HG02763 (cell line): ENCODE measurements around the gene ZC3H12D.
"Not testable (repeated sequence)": the region's sequence is repeated elsewhere in the genome, so short reads cannot be mapped to it uniquely, and the experiment has no call there.

Experiments used
- ATAC-seq: cut with Tn5 transposase; IDR thresholded peaks from one replicate; pipeline ENCODE4 v1.9.1; 2021; ENCODE audit warnings: mild to moderate bottlenecking, moderate library complexity; ENCODE audit not compliant: unreplicated experiment

The ZC3H12D gene

DNA sequence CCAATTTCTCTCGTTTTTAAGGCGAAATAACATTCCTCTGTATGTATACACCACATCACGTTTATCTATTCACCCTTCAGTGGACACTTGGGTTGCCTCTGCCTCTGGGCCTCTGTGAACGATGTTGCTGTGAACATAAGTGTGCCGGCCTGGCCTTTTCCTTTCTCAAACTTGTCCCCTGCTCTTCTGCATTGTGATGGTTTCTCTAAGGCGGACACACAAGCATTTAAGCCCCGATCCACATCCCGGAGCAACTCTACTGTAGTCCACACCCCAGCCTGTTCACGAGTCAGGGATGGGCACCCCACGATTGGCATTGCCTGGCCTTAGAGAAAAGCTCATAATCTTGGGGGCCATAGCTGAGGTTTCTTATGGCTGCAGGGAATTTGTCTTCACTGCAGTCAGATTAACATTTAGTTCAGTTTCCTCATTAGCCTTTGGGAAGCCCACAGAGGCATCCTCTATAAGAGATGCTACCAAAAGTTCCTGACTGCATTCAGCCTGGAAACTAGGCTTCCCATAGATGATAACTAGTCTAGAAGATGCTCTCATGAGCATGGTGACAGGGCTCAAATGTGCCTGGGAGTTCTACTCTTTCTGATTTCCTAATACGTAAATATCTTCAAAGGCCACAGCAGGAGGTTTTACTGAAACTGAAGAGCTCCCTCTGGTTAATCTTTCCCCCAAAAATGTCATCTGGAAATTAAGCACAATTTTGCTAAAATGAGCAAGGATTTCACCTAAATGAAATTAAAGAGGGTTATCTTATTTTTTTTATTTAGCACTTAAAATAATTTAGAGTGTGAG is 762 bp downstream of the ZC3H12D start:
- no peak for ATAC-seq

DNA sequence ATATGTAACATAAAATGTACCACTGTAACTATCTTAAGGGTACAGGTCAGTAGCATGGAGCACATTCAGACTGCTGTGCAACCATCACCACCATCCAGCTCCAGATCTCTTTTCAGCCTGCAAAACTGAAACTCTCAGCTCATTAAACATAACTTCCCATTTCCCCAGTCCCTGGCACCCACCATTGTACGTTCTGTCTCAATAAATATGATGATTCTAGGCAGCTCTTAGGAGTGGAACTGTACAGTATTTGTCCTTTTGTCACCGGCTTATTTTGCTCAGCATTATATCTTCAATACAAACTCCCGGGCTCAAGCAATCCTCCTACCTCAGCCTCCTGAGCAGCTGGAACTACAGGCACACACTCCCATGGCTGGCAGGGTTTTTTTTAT is 1.5 kb downstream of the ZC3H12D start:
- no peak for ATAC-seq

DNA sequence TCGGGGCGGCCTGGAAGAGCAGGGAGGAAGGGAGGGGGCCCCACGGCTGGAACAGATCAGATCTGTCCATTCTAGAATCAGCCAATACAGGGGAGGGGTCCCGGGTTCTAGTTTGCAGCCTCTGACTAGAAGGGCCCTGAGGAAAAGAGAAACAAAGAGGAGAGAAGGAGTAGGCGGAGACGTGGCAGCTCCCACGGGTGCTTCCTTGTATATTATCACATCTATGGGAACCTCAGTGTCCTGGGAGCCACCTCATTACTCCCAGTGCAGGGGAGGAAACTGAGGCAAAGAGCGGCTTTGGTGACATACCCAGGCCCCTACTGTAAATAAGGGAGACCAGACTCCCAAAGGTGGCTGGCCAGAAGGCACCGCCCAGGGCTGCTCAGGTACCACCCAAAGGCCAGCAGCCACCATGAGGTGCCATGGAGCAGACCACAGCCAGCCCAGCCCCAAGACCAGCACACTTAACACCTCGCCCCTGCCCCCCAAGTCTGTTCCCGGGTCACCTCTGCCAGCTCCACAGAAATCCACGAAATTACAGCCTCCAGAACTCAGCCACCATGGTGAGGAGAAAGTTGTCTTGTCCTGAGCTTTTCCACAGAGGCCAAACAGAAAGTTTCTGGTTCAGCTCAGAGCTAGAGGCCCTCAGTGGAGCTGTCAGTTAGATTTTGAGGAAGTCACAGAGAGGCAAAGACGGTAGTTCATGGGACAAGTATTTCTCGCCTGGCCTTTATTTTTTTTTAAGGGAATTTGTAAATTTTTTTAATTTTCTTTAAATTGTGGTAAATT is 2.1 kb downstream of the ZC3H12D start:
- ATAC-seq = no peak

DNA sequence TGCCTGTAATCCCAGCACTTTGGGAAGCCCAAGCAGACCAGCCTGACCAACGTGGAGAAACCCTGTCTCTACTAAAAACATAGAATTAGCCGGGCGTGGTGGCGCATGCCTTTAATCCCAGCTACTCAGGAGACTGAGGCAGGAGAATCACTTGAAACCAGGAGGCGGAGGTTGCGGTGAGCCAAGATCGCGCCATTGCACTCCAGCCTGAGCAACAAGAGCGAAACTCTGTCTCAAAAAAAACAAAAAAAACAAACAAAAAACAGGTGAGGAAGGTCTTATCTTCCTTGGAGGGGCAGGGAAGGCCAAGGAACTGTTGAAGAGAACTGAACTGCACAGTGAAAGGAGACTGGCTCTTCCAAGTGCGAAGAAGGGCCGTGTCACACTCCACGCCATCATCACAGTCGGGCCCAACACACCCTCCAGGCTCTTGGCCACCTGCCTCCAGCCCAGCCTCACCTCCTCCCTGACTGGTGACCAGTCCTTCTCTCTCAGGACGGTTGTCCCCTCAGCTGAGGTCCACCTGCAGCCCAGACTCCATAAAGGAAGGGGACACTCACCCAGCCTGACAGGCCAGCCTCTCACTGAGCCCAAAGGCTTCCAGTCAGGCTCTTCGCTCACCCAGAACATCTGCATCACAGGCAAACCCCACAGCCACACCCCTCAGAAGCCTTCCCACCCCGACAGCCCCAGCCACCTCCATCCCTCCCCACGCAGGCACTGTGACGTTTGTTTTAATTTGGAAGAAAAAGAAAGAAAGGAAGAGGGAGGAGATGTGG is 4.1 kb downstream of the ZC3H12D start:
- ATAC-seq = no peak

DNA sequence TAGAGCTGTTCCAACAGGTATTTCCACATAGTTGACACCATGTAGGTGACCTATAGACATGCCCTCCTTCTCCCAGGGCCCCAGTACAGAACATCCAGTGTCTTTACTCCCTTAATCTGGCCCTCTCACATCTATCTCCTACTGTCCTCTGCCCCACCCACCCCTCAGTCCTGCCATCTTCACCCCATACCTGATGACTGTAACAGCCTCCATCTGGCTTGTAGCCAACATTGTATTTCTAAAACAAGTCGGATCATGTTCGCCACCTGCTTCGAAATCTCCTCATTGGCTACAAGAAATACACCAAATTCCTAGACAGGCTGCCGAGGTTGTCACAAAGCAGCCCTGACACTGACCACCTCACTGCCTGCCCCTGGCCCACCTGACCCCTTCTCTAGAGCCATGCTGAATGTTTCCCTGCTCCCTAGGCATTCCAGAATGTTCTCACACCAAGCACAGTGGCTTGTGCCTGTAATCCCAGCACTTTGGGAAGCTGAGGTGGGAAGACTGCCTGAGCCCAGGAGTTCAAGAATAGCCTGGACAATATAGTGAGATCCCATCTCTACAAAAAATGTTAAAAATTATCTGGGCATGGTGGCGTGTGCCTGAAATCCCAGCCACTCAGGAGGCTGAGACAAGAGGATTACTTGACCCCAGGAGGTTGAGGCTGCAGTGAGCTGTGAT is 6.0 kb downstream of the ZC3H12D start:
- no peak for ATAC-seq

DNA sequence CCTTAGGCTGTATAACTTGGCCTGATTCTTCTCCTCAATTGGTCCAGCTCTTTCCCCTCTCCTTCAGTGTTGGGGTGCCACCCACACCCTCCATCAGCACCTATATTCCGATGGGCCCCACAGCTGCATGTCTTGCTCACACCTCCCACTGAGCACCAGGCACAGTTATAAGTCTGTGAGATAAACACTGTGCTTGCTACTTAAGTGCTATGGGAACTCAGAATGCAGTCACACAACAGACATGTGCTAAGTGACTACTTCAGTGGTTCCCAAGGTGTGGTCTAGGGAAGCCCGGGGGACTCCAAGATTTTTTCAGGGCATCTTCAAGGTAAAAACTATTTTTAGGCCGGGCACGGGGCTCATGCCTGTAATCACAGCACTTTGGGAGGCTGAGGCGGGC is 7.3 kb downstream of the ZC3H12D start:
- no peak for ATAC-seq

DNA sequence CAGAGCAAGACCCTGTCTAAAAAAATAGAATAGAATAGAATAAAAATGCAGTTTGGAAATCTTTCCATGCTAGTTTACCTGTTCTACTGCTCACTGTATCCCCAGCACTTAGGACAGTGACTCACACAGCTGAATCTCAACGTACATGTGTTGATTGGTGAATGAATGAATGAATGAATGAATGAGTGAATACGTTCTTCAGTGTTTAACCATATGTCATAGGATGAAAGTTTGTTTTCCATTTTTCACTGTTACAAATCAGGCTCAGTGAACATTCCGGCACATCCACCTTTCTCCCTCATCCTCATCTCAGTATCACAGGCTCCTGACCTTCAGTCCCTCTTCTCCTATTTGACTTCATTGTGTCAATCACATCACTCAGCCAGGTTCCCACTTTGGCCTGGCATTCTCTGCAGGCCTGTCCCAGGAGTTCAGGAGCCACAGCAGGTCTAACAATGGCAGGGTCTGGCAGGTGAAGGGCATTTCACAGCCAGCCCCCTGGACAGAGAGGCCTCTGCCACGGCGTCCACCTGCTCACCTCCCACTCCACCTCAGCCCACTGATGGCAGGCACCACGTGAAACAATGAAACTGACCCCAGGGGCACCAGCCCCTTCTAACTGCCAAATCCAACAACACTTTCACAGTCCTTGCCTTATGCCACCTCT is 7.9 kb downstream of the ZC3H12D start:
- ATAC-seq = no peak

DNA sequence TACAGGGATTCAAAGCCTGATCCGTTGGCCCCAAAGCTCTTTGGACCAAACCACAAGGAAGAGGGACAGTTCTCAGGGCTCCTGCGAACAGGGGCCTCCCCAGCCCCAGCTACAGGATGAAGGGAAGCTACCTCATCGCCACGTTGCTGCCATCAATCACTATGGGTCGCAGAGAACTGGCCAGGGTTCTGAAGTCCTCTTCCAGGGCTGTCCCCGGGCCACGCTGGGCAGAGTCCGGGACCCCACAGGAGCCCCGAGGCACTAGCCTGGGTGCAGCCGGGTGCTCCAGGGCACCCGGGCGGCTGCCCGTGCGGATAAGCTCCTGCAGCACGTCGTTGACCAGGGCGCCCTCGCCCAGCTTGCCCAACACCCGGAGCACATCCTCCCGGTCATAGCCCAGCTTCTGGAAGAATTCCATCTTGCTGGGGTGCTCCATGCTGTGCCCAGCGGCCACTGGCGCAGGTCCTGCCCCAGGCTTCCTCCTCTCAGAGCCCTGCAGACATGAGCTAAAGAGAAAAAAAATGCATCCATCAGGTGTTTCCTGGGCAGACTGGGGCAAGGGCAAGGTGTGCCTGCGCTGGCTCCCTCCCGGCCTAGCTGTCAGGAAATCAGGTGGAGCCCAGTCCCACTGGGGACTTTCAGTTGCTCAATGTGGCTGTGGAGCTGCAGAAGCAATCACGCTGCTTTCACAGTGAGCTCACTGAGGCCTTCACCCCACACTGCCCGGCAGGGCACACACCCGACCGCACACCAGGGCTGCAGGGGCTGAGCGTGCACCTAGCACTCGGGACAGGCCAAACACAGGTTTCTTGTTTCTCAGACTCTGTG is 10.5 kb downstream of the ZC3H12D start:
- peak; percentile 36 for ATAC-seq

DNA sequence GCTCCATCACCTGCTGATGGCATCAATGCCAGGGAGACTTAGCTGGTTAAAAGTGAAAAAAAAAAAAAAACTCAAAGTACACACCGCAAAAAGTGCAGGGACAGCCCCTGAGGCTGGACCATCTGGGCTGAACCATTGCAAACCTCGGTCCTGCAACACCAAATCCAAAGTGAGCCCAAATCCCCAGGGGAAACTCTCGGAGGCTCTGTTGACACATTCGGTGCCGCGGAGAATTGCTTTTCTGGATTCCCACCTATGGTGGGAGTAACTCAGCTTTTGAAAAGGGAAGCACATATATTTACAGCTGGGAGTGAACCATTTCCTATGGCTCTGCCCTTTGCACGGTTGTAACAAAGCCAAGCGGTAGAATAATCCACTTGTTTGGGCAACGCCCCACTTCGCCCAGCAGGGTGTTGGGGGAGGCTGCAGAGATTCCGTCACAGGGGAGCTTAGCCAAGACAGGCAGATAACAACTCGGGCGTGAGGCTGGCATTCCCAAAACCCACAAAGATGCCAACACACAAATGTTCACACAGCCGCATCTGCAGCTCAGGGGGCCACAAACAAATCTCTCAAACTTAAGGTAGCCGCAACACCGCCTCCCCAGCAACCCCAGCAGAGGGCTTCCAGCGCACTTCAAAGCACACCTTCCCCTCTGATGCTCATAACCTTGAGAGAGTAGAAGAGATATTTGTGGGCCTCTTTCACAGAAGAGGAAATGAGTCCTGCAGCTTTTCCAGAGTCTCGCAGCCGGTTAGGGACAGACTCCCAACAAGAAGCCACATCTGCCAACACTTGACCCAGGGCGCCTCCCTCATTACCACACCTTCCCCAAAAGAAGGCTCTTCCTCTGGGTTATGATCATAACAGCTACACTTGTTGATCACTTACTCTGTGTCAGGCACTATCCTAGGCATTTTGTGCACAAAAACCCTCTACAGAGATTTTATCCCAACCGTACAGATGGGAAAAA is 11.4 kb downstream of the ZC3H12D start:
- no peak for ATAC-seq

DNA sequence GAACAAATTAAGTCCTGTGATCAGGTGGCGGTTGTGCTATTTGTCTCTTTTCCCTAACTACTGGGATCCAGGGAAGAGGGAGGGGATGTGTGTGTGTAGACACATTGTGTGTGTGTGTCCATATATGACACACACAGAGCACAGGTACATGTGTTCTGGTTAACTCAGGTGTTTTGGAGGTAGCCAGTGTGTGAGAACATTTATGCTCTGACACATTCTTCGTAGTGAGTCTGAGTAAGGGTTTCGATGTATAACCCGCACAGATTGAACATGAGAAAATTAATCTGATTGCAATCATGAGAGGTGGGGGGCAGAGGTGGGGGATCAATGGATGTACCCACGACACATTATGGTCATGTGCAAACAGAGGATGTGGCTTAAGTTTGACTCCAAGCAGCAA is 12.6 kb downstream of the ZC3H12D start:
- no peak for ATAC-seq

DNA sequence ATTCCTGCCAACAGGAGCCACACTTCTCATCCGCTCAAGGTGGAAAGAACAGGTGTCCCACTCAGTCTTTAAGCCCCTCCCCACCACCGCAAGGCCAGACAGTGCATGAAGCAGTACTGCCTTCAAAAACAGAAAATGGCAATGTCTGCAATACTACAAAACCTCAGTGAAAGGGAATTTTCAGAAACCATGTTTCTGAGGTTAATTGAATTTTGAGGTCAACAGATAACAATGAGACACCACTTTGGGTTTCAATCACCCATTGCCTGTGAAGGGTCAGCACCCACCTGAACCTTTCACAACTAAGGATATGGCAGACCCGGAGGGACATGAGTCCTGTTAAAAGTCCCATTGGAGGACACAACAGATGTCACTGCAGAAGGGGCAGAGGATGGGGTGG is 13.0 kb downstream of the ZC3H12D start:
- no peak for ATAC-seq

DNA sequence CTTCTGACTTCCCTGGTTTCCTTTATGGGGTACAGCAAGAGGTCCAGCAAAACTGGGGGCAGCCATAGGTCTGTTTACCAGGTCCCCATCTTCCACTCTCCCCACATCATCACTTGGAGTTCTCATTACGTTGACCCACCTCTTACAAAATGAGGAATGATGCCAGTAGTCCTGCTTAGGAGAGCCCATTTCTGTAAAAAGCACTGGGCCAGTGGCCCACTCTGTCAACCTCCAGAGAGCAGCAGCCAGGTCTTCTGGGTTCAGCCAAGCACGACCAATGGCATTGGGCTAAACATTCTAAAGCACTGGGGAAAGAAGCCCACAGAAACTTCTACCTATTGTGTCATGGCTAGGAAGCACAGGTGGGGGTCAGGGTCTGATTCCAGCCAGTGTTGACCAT is 13.9 kb downstream of the ZC3H12D start:
- no peak for ATAC-seq

DNA sequence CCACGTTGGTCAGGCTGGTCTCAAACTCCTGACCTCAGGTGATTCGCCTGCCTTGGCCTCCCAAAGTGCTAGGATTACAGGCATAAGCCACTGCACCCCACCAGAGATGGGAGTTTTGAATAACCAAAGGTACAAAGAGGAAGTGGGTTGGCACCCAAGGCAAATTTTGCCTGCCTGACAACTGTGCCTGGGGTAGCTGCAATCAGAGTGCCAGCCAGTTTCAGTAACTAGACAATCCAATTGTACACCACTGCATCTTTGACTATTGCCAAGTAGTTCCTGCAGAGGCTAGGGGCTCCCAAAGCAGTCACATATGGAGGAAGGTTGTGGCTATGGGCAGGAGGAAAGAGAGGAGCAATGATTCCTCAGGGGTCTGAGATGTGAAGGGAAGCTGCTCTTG is 16.6 kb downstream of the ZC3H12D start:
- ATAC-seq = no peak

DNA sequence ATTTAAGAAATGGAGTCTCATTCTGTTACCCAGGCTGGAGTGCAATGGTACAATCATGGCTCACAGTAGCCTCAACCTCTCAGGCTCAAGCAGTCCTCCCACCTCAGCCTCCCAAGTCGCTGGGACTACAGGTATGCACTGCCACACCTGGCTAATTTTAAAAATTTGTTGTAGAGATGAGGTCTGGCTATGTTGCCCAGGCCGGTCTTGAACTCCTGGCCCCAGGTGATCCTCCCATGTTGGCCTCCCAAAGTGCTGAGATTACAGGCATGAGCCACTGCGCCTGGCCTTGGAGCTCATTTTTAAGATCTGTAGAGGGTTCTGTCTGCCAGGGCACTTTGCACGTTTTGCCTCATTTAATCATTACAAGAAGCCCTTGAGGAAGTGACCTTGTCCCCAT is 17.5 kb downstream of the ZC3H12D start:
- no peak for ATAC-seq

DNA sequence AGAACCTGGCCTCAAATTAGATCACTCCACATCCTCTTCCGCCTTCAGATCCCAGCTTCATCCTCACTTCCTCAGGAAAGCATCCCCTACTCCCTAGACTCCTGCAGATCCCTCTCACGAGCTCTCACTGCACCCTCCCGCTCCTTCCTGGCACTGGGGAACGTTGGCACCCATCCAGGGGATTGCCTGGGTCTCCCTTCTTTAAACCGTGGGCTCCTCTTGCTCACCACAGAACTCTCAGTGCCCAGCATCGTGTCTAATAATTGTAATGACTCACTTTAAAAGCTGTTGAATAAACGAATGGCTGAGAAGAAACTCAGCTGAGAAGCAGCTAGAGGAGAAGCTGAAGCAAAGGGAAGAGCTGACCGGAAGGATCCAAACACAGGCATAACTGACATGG is 20.4 kb downstream of the ZC3H12D start:
- ATAC-seq = no peak

DNA sequence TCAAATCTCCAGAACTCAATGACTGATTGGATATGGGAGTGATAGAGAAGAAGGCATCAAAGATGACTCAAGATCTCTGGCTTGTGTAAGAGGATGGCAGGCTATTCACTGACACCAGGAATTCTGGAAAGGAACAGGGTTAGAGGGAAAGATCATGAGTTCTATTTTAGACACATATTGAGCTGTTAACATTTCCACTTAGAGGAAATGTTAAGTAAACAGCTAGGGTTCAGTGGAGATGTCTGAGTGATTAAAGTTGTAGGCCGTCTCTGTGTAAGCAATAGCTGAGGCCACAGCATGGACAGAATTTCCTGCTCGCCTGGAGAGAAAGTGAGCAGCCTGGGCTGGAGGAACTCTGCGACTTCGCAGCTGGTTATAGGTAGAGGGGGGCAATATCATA is 21.0 kb downstream of the ZC3H12D start:
- ATAC-seq = no peak

DNA sequence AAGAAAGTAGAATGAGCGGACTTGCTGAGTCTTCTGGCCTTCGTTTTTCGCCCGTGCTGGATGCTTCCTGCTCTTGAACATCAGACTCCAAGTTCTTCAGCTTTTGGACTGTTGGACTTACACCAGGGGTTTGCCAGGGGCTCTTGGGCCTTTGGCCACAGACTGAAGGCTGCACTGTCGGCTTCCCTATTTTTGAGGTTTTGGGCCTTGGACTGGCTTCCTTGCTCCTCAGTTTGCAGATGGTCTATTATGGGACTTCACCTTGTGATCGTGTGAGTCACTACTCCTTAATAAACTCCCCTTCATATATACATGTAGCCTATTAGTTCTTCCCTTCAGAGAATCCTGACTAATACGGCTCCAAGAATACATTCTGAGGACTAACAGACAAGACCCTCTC is 22.1 kb downstream of the ZC3H12D start:
- ATAC-seq = not testable (repeated sequence)

DNA sequence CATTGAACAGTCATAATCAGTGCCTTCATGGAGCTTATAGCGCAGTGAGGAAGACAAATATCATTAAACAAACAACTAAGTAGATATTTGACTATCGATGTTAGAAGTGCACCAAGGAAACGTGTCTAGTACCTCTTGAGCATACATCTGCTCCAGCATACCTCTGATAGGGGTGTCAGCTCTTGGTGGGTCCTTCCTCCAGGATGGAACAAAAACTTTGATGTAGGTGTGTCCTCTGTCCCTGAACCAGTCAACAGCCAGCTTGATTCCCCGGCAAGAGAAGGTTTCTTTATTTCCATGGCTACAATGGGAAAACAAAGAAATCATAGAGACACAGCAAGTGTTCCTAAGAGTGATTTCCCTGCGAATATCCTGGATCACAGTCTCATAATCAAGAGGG is 23.1 kb downstream of the ZC3H12D start:
- no peak for ATAC-seq
